Ascending aorta (tissue), 2 donors: ENCODE data around the gene RAP1GDS1. TPM values are rescaled to one million over a fixed set of nuclear protein-coding genes. Genes with fewer than 3 reads are reported as not detected.

Experiments used
- DNase-seq, 2 donors: peaks; one replicate each; pipeline ENCODE4 v3.0.0-alpha.2; 2019; ENCODE audit warnings: low spot score in 2 of 2
- H3K27ac ChIP-seq, 2 donors: fragments of 200-600 bp; sonication (generic); one replicate each; pipeline ENCODE4 v1.5.1; 2016 to 2017; ENCODE audit warnings: mild to moderate bottlenecking in 1 of 2
- H3K27me3 ChIP-seq: fragments of 200-600 bp; sonication (generic); one replicate; pipeline ENCODE4 v1.5.1; 2017
- H3K36me3 ChIP-seq, 2 donors: fragments of 200-600 bp; sonication (generic); one replicate each; pipeline ENCODE4 v1.5.1; 2016
- H3K4me1 ChIP-seq, 2 donors: fragments of 200-600 bp; sonication (generic); one replicate each; pipeline ENCODE4 v1.5.1; 2016 to 2017; ENCODE audit warnings: mild to moderate bottlenecking in 1 of 2
- H3K4me3 ChIP-seq, 2 donors: fragments of 200-600 bp; sonication (generic); one replicate each; pipeline ENCODE4 v1.5.1; 2016 to 2017; ENCODE audit warnings: mild to moderate bottlenecking in 1 of 2
- H3K9me3 ChIP-seq, 2 donors: fragments of 200-600 bp; sonication (generic); one replicate each; pipeline ENCODE4 v1.5.1; 2016
- CTCF ChIP-seq, 3 experiments: fragments of 200-600 bp in 2 of 3; fragments of 450-650 bp in 1 of 3; sonication (generic) in 2 of 3; IDR thresholded peaks; one replicate each; pipeline ENCODE4 v1.5.1; 2016 to 2019; ENCODE audit warnings: antibody characterized with exemption in 3 of 3, mild to moderate bottlenecking in 1 of 3, moderate library complexity in 1 of 3
- intact Hi-C: fragments of 100-400 bp; cut with DNase I; formaldehyde crosslinking; loops from one replicate; pipeline ENCODE4 v1.15.1; 2023
- total RNA-seq: library from RNA; depleted of rRNA; stranded (reverse); fragments of >200 nt; gene quantifications from one replicate; pipeline ENCODE4 v1.1.0, GENCODE V29; 2016

The RAP1GDS1 gene
- total RNA-seq, 1 donor from 2014 or later, result 8.3 TPM

- H3K27me3 ChIP-seq, result no peaks in the 10 kb centered on the region
- intact Hi-C loops, result no loop called here
- H3K9me3 ChIP-seq, result no peaks in the 10 kb centered on the region
- no peak for TF ChIP-seq CTCF (IDR thresholded peaks at IDR 0.05)
- no peaks in the 10 kb centered on the region for H3K4me1 ChIP-seq
- DNase-seq, result no peak
- H3K27ac ChIP-seq, result no peak overlapping the region
- H3K4me3 ChIP-seq, result no peak overlapping the region
- no peaks in the 10 kb centered on the region for H3K36me3 ChIP-seq
These were observed 28.2 kb downstream of the RAP1GDS1 start for GRCh38 chr4:98289375-98289774.

DNA sequence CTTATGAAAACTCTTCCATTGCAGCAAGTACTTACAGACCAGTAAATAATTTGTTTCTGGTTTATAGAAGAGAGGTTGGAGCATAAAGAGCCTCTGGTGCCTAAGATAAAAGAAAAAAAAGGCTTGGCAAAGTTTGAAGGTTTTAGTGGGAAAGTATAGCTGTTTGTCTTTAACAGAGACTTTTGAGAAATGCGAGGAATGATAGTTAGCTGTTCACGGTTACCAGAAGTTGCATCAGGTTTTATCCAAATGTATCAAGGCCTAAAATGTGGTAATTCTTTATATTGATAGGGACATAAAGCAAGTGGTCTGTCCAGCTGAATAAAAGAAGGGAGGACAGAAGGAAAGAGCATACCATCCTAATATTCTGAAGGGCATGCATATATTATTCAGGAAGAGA is 29.3 kb downstream of the RAP1GDS1 start:
- intact Hi-C loops, result no loop called here
- no peak for TF ChIP-seq CTCF (IDR thresholded peaks at IDR 0.05)
- Histone ChIP-seq H3K4me3 (no peak overlapping the region), H3K36me3 (no peaks in the 10 kb centered on the region), H3K27me3 (no peaks in the 10 kb centered on the region), H3K27ac (no peak overlapping the region), H3K9me3 (no peaks in the 10 kb centered on the region), H3K4me1 (no peaks in the 10 kb centered on the region)
- DNase-seq, result no peak

DNA sequence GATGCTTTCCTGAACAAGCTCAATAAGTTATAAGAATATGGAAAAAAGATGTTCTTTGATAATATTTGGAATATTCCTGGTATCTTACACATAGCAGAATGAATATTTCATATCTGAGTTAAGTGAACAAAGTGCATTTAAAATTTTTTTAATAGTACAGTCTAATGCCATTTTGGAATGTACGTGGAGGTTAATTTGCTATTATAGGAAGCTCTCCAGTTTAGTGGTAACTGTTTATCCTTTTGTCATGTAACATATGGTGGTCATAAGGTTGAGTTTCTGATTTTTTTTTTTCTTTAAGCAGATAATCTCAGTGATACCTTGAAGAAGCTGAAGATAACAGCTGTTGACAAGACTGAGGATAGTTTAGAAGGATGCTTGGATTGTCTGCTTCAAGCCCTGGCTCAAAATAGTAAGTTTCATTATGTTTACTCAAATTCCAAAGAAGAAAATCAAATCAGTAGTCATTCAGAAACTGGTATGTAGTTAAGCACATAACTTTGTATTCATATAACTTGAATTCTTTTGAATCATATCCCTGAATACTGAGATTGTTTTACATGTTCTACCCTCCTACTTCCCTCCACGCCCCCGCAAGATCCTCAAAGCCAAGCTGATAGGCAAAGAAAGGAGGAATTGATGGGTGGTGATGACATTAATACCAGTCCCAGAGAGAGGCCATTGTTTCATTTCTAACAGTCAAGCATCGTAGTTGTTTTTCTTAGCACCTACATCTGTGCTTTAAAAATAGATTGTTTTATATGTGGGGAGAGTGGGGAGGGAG is 32.1 kb downstream of the RAP1GDS1 start:
- no peaks in the 10 kb centered on the region for H3K36me3 ChIP-seq
- no peaks in the 10 kb centered on the region for H3K27me3 ChIP-seq
- no peak overlapping the region for H3K4me3 ChIP-seq
- DNase-seq, result no peak
- no peak for TF ChIP-seq CTCF (IDR thresholded peaks at IDR 0.05)
- intact Hi-C loops, result no loop called here
- no peaks in the 10 kb centered on the region for H3K4me1 ChIP-seq
- H3K9me3 ChIP-seq, result no peaks in the 10 kb centered on the region
- no peak overlapping the region for H3K27ac ChIP-seq

DNA sequence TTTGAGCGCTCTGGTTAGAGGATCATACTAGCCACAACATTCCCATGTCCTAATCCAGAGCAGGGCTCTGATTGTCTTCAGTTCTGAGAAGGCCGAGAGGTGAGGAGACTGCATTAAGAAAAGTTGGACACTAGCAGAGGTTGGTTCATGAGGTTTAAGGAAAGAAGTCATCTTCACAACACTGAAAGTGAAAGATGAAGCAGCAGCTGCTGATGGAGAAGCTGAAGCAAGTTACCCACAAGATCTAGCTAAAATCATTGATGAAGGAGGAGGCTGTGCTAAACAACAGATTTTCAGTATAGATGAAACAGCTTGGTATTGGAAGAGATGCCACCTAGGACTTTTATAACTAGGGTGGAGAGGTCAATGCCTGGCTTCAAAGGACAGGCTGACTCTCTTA is 36.8 kb downstream of the RAP1GDS1 start:
- Histone ChIP-seq H3K4me3 (no peak overlapping the region), H3K36me3 (peaks cover 0 to 3% of the 10 kb centered on the region in 2 donors), H3K9me3 (peaks cover 0 to 12% of the 10 kb centered on the region in 2 donors), H3K27me3 (no peaks in the 10 kb centered on the region), H3K27ac (no peak overlapping the region), H3K4me1 (no peaks in the 10 kb centered on the region)
- no peak for TF ChIP-seq CTCF (IDR thresholded peaks at IDR 0.05)
- DNase-seq, result no peak
- intact Hi-C loops, result no loop called here

DNA sequence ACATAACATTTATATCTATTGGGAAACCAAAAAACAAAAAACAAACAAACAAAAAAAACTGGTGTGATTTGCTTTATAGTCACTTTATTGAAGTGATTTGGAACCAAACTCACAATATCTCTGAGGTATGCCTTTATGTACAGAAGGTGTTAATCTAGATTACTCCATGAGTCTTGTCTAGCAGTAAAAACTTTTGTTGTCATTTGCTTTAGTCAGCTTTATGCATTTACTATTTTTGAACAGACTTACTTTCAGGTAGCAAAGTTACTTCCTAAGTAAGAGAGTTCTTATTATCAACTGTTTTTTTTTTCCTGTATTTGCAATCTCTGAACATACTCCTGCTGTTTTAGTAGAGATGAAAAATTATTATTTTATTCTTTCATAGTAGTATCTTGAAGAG is 39.5 kb downstream of the RAP1GDS1 start:
- no peaks in the 10 kb centered on the region for H3K4me1 ChIP-seq
- no peaks in the 10 kb centered on the region for H3K27me3 ChIP-seq
- peaks cover 0 to 3% of the 10 kb centered on the region in 2 donors for H3K36me3 ChIP-seq
- H3K4me3 ChIP-seq, result no peak overlapping the region
- no peak for TF ChIP-seq CTCF (IDR thresholded peaks at IDR 0.05)
- no peak for DNase-seq
- intact Hi-C loops, result no loop called here
- H3K27ac ChIP-seq, result no peak overlapping the region
- peaks cover 0 to 29% of the 10 kb centered on the region in 2 donors for H3K9me3 ChIP-seq
